ENCODE data around the gene UBIAD1. TPM values are rescaled to one million over a fixed set of nuclear protein-coding genes. Genes with fewer than 3 reads are reported as not detected.
"Not testable (repeated sequence)": the region's sequence is repeated elsewhere in the genome, so short reads cannot be mapped to it uniquely, and the experiment has no call there.

The UBIAD1 gene
- total RNA-seq, 1 donor from 2014 or later, result 11.2 TPM

GRCh38 chr1:11301601-11302000, 28.6 kb downstream of the UBIAD1 start:
- DNase-seq (ENCODE audit: missing footprints) (no peak), ATAC-seq (no peak)
- intact Hi-C loops (cut with DNase I), result no loop called here

DNA sequence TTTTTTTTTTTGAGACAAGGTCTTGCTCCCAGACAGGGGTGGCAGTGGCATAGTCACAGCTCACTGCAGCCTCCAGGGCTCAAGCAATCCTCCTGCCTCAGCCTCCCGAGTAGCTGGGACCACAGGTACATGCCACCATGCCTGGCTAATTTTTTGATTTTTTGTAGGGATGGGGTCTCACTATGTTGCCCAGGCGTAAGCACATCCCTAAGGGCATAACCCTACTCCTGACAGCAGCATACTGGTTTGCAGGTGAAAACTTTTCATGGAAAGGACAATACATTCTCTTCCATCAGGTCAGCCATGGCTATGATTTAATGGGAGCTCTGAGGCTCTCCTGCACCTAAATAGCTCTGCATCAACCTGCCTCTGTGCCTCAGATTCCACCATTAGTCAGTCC, 29.4 kb downstream of the UBIAD1 start:
- intact Hi-C loops (cut with DNase I), result no loop called here
- DNase-seq (ENCODE audit: missing footprints) (no peak), ATAC-seq (no peak)

- ATAC-seq; intact Hi-C loops (cut with DNase I); DNase-seq (ENCODE audit: missing footprints): not testable (repeated sequence)
These were observed 32.5 kb downstream of the UBIAD1 start for GRCh38 chr1:11305516-11305915.

DNA sequence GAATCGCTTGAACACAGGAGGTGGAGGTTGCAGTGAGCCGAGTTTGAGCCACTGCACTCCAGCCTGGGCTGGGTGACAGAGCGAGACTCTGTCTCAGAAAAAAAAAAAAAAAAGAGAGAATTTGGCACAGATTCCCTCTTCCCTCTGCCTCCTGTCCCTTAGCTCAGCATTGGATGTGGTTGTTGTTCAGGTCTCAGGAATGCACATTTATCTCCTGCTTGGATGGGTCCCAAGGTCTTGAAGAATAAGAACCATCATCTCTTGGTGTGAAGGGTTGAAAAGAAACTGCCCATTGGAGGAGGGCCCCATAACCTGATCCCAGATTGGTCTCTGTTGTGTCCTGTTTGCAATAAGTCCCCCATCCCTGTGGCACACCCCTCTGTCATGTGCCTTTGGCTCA, 34.9 kb downstream of the UBIAD1 start:
- intact Hi-C loops (cut with DNase I), result no loop called here
- DNase-seq (ENCODE audit: missing footprints) (no peak), ATAC-seq (no peak)

- ATAC-seq, result no peak
- intact Hi-C loops (cut with DNase I), result no loop called here
- no peak for DNase-seq (ENCODE audit: missing footprints)
These were observed 35.8 kb downstream of the UBIAD1 start for GRCh38 chr1:11308699-11309224.

DNA sequence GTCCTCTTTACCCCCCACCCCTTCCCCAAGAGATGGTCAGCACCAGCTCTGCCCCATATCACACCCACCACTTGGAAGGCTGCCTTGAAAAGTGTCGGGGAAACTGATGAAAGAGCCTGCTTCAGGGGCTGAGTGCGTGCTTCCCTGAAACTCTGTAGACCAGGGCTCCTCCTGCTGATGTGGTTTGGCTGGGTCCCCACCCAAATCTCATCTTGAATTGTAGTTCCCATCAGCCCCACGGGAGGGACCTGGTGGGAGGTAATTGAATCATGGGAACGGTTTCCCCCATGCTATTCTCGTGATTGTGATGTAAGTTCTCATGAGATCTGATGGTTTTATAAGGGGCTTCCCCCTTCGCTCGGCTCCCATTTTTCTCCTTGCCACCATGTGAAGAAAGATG, 36.4 kb downstream of the UBIAD1 start:
- no peak for ATAC-seq

DNA sequence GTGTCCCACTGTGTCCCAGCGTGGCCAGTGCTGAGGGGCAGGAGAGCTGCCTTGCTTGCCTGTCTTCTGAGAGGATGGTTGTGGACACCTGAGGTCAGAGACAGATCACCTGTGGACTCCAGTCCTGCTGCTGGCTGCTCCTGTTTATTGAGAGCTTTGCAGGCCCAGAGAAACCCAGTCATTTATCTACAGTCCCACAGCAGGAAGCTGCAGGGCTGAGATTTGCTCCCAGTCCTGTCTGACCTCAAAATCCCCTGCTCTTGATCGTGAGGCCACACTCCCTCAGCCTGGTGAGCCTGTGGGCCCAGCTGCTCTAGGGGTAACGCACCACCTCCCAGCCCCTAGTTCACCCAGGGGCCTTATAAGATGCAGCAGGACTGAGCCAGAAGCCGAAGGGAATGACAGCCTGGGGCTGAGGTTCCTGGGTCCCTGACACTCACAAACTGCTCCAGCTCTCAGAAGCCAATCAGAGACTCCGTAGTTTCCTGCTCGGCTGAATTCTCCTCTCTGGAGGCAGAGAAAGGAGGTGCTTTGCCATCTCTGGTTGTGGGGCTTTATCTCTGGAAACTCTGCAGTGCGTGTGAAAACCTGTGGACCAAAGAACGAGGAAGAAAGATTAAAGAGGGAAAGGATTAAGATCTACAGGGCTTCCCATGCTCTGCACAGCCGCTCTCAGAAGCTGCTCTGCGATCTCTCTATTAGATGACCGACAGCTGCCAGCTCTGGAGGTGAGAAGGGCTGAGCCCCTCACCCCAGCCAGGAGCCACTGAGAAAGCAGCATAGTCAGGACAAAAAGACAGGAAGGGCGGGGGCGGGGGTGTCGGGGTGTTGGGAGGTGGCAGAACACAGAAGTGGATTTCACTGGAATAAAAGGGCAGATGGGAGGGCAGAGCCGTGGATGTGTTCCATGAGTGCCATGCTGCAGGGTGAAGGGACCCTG, 39.1 kb downstream of the UBIAD1 start:
- ATAC-seq (no peak), DNase-seq (ENCODE audit: missing footprints) (no peak)
- intact Hi-C loops (cut with DNase I), result no loop called here

More for the DNA sequence above, 36.4 kb downstream of the UBIAD1 start:
- intact Hi-C loops (cut with DNase I), result no loop called here
- no peak for DNase-seq (ENCODE audit: missing footprints)

DNA sequence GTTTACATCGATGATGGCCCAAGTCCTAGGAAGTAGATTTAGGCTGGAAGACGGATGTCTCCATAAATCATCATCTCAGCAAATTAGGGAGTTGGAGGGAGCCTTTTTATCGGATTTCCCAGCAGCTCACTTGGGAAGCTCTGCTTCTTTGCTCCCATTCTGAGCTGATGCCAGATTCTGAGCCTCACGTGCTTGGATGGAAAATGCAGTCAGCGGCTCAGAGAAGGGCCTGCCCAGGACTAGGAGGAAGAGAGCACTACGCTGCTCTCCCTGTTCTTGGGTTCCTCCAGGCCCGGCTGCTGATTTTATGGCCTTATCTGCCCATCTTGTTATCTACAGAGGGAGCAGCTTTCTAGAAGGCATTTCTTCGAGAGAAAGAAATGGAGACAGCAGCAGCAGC, 42.0 kb downstream of the UBIAD1 start:
- no peak for DNase-seq (ENCODE audit: missing footprints)
- intact Hi-C loops (cut with DNase I), result no loop called here
- ATAC-seq, result no peak

DNA sequence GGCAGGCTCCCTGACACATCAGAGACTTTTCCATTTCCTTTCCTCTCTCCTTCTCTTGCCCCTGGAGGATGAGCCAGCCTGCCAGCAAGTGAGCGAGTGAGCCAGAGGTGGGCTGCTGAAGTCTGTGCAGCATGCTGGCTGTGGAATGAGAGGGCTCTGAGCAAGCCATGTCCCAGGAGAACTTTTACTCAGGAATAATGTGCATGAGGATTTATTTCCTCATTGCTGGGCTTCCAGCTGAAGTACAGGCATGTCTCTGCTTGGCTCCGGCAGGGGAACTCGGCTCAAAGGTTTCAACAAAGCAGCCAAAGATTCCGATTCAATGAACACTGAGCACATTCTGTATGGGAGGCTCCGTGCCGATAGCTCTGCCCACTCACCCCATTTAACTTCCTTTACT, 43.7 kb downstream of the UBIAD1 start:
- intact Hi-C loops (cut with DNase I), result no loop called here
- ATAC-seq (no peak), DNase-seq (ENCODE audit: missing footprints) (no peak)

GRCh38 chr1:11318982-11319381, 46.0 kb downstream of the UBIAD1 start:
- no peak for ATAC-seq
- intact Hi-C loops (cut with DNase I), result no loop called here
- DNase-seq (ENCODE audit: missing footprints), result no peak

DNA sequence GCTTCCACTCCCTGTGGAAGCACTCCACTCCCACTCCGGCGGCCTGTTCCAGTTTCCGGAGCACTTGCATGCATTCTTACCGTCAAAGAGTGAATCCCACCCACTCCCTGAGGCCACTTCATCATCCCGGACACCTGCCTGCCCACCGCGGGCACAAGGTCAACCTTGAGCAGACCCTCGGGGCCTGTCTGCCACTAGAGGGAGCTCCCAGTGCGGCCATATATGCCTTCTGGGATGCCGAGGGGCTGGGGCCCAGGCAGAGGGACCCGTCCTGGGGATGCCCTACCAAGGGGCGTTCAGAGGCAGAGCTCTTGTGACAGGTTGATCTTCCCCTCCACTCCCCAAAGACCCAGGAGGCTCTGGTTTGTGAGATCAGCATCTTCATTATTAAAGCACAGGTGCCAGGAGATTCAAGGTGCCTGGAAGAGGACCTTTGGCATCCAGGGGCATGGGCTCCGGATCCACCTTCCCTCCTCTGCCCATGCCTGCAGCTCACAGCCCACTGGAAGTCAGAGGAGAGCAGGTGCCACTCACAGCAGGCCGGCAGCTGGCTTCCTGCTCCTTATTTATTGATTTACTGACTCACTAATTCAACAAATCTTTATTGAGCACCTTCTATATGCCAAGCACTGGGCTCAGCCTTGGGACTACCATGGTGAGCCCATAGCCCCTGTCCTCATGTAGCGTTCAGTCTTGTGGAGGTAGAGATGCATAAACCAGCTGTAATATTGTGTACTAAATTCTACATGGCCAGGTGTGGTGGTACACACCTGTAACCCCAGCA, 47.3 kb downstream of the UBIAD1 start:
- DNase-seq (ENCODE audit: missing footprints) (no peak), ATAC-seq (no peak)
- intact Hi-C loops (cut with DNase I), result no loop called here

DNA sequence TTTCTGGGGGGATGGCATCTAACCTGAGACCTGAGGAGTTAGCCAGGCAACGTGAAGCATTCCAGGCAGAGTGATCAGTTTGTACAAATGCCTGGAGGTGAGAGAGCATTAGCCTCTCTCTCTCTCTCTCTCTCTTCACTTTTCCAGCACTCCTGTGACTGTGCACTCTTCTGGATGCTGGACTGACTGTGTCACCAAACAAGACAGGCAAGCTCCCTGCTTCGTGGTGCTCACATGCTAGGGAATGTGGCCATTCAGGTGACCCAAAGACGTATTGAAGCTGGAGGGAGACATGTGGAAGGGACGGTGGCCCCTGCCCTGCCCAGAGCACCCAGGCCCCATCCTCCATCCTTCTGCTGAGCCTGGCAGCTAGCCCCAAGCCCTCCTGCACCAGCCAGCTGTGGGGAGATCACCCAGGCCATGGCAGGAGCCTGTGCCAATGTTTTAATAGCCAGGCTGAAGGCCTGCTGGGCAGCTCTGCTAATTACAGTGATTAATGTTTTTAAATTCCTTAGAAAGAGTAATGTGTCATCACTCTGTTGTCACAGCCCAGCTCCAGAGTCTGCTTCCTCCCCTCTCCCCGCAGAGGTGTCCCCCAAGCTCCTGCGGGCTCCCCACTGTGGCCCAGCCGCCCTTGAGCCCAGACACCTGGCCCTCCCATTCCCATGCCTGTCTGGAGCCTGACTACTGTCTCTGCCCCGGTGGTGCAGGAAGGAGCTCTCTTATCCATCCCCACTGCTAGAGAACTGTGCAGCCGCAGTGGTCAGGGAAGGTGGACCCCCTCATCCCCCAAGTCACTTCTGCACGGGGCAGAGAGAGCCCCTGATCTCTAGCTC, 48.9 kb downstream of the UBIAD1 start:
- no peak for ATAC-seq
- intact Hi-C loops (cut with DNase I), result no loop called here

DNA sequence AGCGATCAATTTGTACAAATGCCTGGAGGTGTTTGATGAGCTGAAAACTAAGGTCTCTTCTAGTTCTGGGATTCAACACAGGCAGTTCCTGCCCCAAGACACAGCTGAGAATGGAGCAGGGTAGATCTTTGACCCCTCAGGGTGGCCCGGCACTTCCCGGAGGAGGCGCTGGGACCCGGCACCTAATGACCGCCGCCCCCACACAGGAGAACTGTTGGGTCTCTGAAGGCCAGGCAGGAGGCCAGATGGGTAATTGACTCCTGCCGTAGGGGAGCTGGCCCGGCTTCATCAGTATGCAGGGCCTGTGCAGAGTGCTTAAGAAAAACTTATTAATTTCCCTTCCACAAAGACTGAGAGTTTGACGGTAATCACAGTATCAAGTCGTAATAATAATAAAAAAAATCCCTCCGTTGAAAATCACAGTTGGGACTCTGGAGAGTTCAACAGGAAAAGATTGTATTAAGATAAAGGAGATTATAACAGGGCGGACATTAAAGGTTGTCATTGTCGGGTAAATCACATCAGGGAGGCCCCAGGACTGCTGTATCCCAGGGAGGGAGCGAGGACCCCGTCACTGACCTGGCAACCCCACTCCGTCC, 51.7 kb downstream of the UBIAD1 start:
- DNase-seq (ENCODE audit: missing footprints) (no peak), ATAC-seq (no peak)
- intact Hi-C loops (cut with DNase I), result no loop called here

More for the DNA sequence above, 48.9 kb downstream of the UBIAD1 start:
- DNase-seq (ENCODE audit: missing footprints), result no peak

DNA sequence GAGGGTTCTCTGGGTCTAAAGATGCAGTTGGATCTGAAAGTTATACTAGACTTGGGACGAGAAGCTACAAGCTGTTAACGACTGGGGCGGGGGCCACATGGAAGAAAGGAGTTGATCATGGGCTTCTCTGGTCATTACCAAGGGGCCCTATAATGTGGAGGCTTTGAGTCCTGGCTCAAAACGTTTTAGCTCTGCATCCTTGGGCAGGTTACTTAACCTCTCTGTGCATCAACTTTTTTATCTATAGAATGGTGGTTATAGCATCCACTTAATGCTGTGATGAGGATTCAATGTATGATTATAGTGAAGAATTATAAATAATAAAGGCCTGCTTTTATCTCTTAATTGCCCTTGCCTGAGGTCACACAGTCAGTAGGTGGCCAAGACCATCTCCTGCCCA, 53.1 kb downstream of the UBIAD1 start:
- intact Hi-C loops (cut with DNase I), result no loop called here
- ATAC-seq, result no peak
- DNase-seq (ENCODE audit: missing footprints), result no peak

DNA sequence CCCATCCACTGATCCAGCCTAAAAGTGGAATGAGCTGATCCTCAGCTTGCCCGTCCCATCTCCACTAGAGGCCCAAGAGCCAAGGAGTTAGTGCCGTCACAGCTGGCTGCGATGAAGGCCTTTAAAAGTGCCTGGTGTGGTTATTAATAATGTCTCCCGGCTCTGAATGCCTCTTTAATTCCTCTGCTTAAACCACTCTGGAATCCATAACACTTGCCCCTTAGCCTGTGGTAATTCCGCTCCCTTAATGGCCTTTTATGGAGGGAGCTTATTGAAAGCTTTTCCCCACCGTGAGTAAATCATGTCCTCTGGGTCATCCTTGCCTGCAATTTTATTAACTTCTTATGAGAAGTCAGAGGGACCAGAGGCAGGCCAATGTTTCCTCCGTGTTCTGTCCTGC, 55.4 kb downstream of the UBIAD1 start:
- ATAC-seq (no peak), DNase-seq (ENCODE audit: missing footprints) (no peak)
- intact Hi-C loops (cut with DNase I), result no loop called here

DNA sequence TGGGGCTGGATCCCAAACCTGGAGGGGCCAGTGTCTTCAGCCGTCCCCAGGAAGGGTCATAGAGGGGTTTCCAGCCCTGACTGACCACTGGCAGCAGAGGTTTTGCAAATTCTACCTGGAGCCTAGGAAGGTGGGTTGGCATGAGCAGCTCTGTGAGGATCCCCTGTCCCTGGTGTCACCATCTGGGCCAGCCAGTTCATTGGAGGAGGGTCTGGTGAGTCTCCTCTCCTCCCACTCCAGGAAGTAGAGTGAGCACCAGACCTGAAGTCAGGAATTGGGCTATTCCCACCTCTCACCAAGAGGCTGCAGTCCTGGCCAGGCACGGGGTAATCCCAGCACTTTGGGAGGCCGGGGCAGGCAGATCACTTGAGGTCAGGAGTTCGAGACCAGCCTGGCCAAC, 57.4 kb downstream of the UBIAD1 start:
- ATAC-seq (no peak), DNase-seq (ENCODE audit: missing footprints) (no peak)
- intact Hi-C loops (cut with DNase I), result no loop called here

DNA sequence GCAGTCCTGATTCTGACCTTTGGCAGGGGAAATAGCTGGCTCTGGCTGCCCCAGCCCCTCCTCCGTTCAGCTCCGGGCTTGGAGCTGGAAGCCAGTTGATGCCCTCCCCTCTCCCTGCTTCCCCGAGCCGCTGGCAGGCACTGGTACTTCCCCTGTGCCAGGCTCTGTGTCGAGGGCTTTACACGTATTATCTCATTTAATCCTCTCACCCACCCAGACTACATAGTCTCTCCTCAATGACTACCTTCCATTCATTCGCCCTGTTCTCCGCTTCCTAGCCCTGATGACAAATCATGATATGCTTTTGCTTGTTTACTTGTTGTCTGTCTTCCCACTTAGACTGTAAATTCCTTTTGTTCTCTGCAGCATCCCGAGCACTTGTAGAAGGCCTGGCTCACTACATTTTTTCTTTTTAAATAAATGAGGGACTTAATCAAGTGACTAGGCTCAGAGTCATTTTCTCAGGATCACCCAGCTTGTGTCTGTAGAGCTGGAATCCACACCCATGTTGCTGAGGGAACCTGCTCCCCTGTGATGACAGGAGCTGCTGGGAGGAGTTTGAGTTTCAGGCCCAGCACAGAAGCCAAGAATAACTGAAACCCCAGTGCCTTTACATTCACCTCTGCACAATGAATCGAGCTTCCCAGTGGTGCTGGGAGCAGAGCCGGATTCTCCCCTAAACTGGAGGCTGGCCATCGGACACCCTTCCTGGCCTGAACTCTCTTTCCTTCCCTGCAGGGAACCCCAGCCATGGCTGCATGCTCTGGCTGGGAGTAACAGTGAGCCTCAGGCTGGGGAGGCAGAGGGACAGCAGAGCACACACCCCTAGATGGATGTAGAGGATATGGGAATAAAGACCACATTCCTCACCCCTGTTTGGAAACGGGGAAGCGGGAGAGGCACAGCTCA, 58.3 kb downstream of the UBIAD1 start:
- no peak for DNase-seq (ENCODE audit: missing footprints)

More for the DNA sequence above, 58.3 kb downstream of the UBIAD1 start:
- ATAC-seq, result no peak
- intact Hi-C loops (cut with DNase I), result no loop called here
